HepG2 (cell line): Measurements from ENCODE around the gene GADD45B. TPM values are rescaled to one million over a fixed set of nuclear protein-coding genes. Genes with fewer than 3 reads are reported as not detected.
A peak's percentile ranks its signal among the peaks of the same experiment; 100 is the strongest.

Experiments
- DBP ChIP-seq: sonication (generic); formaldehyde crosslinking; IDR thresholded peaks from 2 replicates; pipeline ENCODE4 v1.4.0; 2020; ENCODE audit warnings: missing genetic modification reagents; ENCODE audit errors: not compliant biosample characterization
- ETV5 ChIP-seq: IDR thresholded peaks from 2 replicates; pipeline ENCODE4 v1.6.1; 2018; ENCODE audit warnings: missing biosample characterization, missing genetic modification reagents, inconsistent platforms, borderline replicate concordance
- HCFC1 ChIP-seq: fragments of 150-350 bp; IDR thresholded peaks from 2 replicates; pipeline ENCODE4 v1.6.1; 2014; ENCODE audit warnings: low read depth, low read length
- MEF2D ChIP-seq: sonication (generic); formaldehyde crosslinking; IDR thresholded peaks from 2 replicates; pipeline ENCODE4 v1.5.1; 2020; ENCODE audit warnings: mild to moderate bottlenecking, missing genetic modification reagents
- MNT ChIP-seq: fragments of 450-650 bp; IDR thresholded peaks from 2 replicates; pipeline ENCODE4 v1.6.1; 2016
- NFKBIZ ChIP-seq: IDR thresholded peaks from 2 replicates; pipeline ENCODE4 v1.6.1; 2018; ENCODE audit warnings: missing genetic modification reagents, missing compliant biosample characterization
- ZFP37 ChIP-seq: sonication (generic); formaldehyde crosslinking; IDR thresholded peaks from 2 replicates; pipeline ENCODE4 v1.4.0; 2020; ENCODE audit warnings: missing genetic modification reagents, borderline replicate concordance
- ZNF335 ChIP-seq: sonication (generic); formaldehyde crosslinking; IDR thresholded peaks from 2 replicates; pipeline ENCODE4 v1.4.0; 2020; ENCODE audit warnings: missing genetic modification reagents
- ZNF605 ChIP-seq: sonication (generic); formaldehyde crosslinking; IDR thresholded peaks from 2 replicates; pipeline ENCODE4 v1.8.0; 2022; ENCODE audit warnings: mild to moderate bottlenecking, missing genetic modification reagents
- ZNF766 ChIP-seq: sonication (generic); formaldehyde crosslinking; IDR thresholded peaks from 2 replicates; pipeline ENCODE4 v1.5.0; 2020; ENCODE audit warnings: missing genetic modification reagents, borderline replicate concordance
- polyA plus RNA-seq, 8 experiments: library from polyadenylated mRNA; depleted of rRNA in 3 of 8; stranded (reverse) in 7 of 8; unstranded in 1 of 8; fragments of >200 nt; fragmentation: Illumina TruSeq in 4 of 8; extraction: Trizol in 4 of 8; gene quantifications; 2 replicates each; pipeline versions ENCODE4 v1.2.1 to v1.2.3, GENCODE V29; 2011 to 2016; ENCODE audit warnings: low read depth in 4 of 8, missing spikeins in 1 of 8, mixed read lengths in 1 of 8; ENCODE audit not compliant: insufficient read depth in 1 of 8
- total RNA-seq, 5 experiments: library from RNA; depleted of rRNA; stranded (reverse); fragments of >200 nt; fragmentation: Illumina TruSeq; extraction: Trizol; gene quantifications; 2 replicates each; pipeline ENCODE4 v1.2.3, GENCODE V29; 2016; ENCODE audit warnings: low read depth in 1 of 5
- TF ChIP-seq, protein P1 (sequence below), 2 experiments: sonication (generic) in 1 of 2; formaldehyde crosslinking in 1 of 2; IDR thresholded peaks; 2 replicates each; pipeline versions ENCODE4 v1.5.1 to v1.6.1; 2011 to 2020; ENCODE audit warnings: borderline replicate concordance in 1 of 2, low read depth in 1 of 2, low read length in 1 of 2, mild to moderate bottlenecking in 1 of 2, missing genetic modification reagents in 1 of 2, moderate library complexity in 1 of 2
- TF ChIP-seq, protein P2 (sequence below): IDR thresholded peaks from 2 replicates; pipeline ENCODE4 v1.4.0; 2020; ENCODE audit warnings: mild to moderate bottlenecking, missing genetic modification reagents
- TF ChIP-seq, protein P3 (sequence below), 2 experiments: sonication (generic) in 1 of 2; formaldehyde crosslinking in 1 of 2; IDR thresholded peaks; 2 replicates each; pipeline versions ENCODE4 v1.4.0 to v1.6.1; 2016 to 2020; ENCODE audit warnings: borderline replicate concordance in 1 of 2, low read depth in 1 of 2, mild to moderate bottlenecking in 1 of 2, missing genetic modification reagents in 1 of 2

The GADD45B gene
- total and polyA plus RNA-seq, 2 of the 13 experiments (the other 11 are each of a cell fraction or from before 2014, with no cell fraction given) = 4.6 to 34.1 TPM

DNA sequence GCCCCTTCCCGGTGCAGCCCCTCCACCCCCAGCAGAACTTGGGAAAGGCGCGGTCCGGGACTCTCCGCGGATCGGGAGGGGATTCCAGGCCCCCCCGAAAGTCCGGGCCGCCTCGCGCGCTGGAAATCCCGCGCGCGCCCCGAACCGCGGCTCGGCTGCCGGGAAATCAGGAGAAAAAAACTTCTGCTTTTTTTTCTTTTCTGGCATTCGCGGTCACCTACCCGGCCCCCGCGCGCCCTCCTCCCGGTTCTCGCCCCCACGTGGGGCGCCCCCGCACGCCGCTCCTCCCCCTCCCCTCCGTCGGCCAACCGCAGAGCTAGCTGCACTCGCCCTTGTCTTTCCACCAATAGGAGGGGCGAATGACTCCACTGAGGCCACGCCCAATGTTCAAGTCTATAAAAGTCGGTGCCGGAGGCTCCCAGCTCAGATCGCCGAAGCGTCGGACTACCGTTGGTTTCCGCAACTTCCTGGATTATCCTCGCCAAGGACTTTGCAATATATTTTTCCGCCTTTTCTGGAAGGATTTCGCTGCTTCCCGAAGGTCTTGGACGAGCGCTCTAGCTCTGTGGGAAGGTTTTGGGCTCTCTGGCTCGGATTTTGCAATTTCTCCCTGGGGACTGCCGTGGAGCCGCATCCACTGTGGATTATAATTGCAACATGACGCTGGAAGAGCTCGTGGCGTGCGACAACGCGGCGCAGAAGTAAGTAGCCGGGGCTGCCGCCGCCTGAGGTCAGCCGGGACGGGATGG lies at the start of gene GADD45B (continued):
- TF ChIP-seq ETV5 (CRISPR knock-in tag) (peak; percentile 43; the same call in 1 of the 2 replicates), ZNF766 (CRISPR knock-in tag) (no peak), MNT (peak; percentile 83), NFKBIZ (CRISPR knock-in tag) (peak; percentile 72; the same call in 1 of the 2 replicates), ZNF605 (CRISPR knock-in tag) (peak; percentile 87), DBP (CRISPR knock-in tag) (no peak), ZNF335 (CRISPR knock-in tag) (peak; percentile 68; the same call in 1 of the 2 replicates), MEF2D (CRISPR knock-in tag) (0 out of 2 replicates have a peak, but pooled peaks have one; percentile 4), ZFP37 (CRISPR knock-in tag) (peak; percentile 74; the same call in 1 of the 2 replicates), HCFC1 (peak; percentile 31; the same call in 1 of the 2 replicates)
- TF ChIP-seq, protein P1, sequence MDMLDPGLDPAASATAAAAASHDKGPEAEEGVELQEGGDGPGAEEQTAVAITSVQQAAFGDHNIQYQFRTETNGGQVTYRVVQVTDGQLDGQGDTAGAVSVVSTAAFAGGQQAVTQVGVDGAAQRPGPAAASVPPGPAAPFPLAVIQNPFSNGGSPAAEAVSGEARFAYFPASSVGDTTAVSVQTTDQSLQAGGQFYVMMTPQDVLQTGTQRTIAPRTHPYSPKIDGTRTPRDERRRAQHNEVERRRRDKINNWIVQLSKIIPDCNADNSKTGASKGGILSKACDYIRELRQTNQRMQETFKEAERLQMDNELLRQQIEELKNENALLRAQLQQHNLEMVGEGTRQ (IDR thresholded peaks at IDR 0.05; ENCODE audit: low read depth, low read length) = peak; percentile 45; the same call in 1 of the 2 replicates
- TF ChIP-seq, protein P1 (CRISPR knock-in tag; IDR thresholded peaks at IDR 0.05; ENCODE audit: borderline replicate concordance) = peak; percentile 47; the same call in 1 of the 2 replicates
- TF ChIP-seq, protein P2, sequence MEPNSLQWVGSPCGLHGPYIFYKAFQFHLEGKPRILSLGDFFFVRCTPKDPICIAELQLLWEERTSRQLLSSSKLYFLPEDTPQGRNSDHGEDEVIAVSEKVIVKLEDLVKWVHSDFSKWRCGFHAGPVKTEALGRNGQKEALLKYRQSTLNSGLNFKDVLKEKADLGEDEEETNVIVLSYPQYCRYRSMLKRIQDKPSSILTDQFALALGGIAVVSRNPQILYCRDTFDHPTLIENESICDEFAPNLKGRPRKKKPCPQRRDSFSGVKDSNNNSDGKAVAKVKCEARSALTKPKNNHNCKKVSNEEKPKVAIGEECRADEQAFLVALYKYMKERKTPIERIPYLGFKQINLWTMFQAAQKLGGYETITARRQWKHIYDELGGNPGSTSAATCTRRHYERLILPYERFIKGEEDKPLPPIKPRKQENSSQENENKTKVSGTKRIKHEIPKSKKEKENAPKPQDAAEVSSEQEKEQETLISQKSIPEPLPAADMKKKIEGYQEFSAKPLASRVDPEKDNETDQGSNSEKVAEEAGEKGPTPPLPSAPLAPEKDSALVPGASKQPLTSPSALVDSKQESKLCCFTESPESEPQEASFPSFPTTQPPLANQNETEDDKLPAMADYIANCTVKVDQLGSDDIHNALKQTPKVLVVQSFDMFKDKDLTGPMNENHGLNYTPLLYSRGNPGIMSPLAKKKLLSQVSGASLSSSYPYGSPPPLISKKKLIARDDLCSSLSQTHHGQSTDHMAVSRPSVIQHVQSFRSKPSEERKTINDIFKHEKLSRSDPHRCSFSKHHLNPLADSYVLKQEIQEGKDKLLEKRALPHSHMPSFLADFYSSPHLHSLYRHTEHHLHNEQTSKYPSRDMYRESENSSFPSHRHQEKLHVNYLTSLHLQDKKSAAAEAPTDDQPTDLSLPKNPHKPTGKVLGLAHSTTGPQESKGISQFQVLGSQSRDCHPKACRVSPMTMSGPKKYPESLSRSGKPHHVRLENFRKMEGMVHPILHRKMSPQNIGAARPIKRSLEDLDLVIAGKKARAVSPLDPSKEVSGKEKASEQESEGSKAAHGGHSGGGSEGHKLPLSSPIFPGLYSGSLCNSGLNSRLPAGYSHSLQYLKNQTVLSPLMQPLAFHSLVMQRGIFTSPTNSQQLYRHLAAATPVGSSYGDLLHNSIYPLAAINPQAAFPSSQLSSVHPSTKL = peak; percentile 9; the same call in 1 of the 2 replicates
- TF ChIP-seq, protein P3, sequence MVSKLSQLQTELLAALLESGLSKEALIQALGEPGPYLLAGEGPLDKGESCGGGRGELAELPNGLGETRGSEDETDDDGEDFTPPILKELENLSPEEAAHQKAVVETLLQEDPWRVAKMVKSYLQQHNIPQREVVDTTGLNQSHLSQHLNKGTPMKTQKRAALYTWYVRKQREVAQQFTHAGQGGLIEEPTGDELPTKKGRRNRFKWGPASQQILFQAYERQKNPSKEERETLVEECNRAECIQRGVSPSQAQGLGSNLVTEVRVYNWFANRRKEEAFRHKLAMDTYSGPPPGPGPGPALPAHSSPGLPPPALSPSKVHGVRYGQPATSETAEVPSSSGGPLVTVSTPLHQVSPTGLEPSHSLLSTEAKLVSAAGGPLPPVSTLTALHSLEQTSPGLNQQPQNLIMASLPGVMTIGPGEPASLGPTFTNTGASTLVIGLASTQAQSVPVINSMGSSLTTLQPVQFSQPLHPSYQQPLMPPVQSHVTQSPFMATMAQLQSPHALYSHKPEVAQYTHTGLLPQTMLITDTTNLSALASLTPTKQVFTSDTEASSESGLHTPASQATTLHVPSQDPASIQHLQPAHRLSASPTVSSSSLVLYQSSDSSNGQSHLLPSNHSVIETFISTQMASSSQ (IDR thresholded peaks at IDR 0.05; ENCODE audit: low read depth) = no peak
- TF ChIP-seq, protein P3 (CRISPR knock-in tag; IDR thresholded peaks at IDR 0.05; ENCODE audit: borderline replicate concordance) = peak; percentile 49; the same call in 1 of the 2 replicates
